DMS79 (cell line): ENCODE results near the gene GNG12.
A peak's percentile ranks its signal among the peaks of the same experiment; 100 is the strongest.

ENCODE experiments used
- DNase-seq: peaks from one replicate; lab custom pipeline; 2025; lab: John Stamatoyannopoulos, UW

The GNG12 gene

GRCh38 chr1:67705735-67706453 is 127.4 kb downstream of the GNG12 start:
- DNase-seq = no peak

GRCh38 chr1:67704351-67704750 is 128.9 kb downstream of the GNG12 start:
- no peak for DNase-seq

GRCh38 chr1:67701876-67702275 is 131.4 kb downstream of the GNG12 start:
- no peak for DNase-seq

- DNase-seq = no peak
These were observed 132.4 kb downstream of the GNG12 start for GRCh38 chr1:67700692-67701410.

GRCh38 chr1:67700220-67700619 is 133.0 kb downstream of the GNG12 start:
- no peak for DNase-seq

GRCh38 chr1:67696708-67697107 is 136.6 kb downstream of the GNG12 start:
- DNase-seq = no peak

- no peak for DNase-seq
These were observed 137.3 kb downstream of the GNG12 start for GRCh38 chr1:67695963-67696362.

- no peak for DNase-seq
These were observed 141.6 kb downstream of the GNG12 start for GRCh38 chr1:67691712-67692111.

GRCh38 chr1:67690411-67690810 is 142.9 kb downstream of the GNG12 start:
- no peak for DNase-seq

- no peak for DNase-seq
These were observed 143.3 kb downstream of the GNG12 start for GRCh38 chr1:67690018-67690363.

- DNase-seq = no peak
These were observed 143.8 kb downstream of the GNG12 start for GRCh38 chr1:67689267-67690017.

GRCh38 chr1:67688526-67689219 is 144.6 kb downstream of the GNG12 start:
- DNase-seq = no peak

GRCh38 chr1:67687649-67688048 is 145.6 kb downstream of the GNG12 start:
- DNase-seq = no peak

GRCh38 chr1:67687198-67687545 is 146.1 kb downstream of the GNG12 start:
- DNase-seq = no peak

GRCh38 chr1:67686267-67687197 is 146.7 kb downstream of the GNG12 start:
- peak; percentile 47 for DNase-seq

GRCh38 chr1:67685558-67686266 is 147.6 kb downstream of the GNG12 start:
- peak; percentile 11 for DNase-seq

- DNase-seq = peak; percentile 99
These were observed 148.2 kb downstream of the GNG12 start, which contains the start of gene GADD45A for GRCh38 chr1:67685067-67685557. GADD45A (plus strand) TSS chr1:67685201; CDS start chr1:67685495, 294 bp downstream.

- DNase-seq = no peak
These were observed 148.7 kb downstream of the GNG12 start for GRCh38 chr1:67684526-67685066.

GRCh38 chr1:67683766-67684525 is 149.3 kb downstream of the GNG12 start:
- no peak for DNase-seq
